ENCODE data around the gene LRRC75B.
"Not testable (repeated sequence)": the region's sequence is repeated elsewhere in the genome, so short reads cannot be mapped to it uniquely, and the experiment has no call there.

LRRC75B gene

DNA sequence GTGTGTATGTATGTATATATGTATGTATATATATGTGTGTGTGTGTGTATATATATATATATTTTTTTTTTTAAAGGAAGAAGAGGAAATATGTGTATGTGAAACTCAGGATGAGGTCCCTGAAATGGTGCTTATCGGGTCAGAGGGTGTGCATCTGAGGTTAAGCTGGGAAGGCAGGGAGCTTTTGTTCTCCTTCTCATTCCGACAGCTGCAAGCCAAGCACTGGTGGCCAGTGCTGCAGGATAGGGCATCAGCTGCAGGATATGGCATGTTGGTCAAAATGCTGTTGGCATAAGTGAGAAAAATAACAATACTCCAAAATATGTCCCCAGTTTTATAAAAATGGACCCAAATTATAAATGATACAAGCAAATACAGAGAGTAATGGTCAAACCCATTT lies 29.6 kb downstream of the LRRC75B start:
- DNase-seq = no peak
- intact Hi-C loops (cut with DNase I) = no loop called here

DNA sequence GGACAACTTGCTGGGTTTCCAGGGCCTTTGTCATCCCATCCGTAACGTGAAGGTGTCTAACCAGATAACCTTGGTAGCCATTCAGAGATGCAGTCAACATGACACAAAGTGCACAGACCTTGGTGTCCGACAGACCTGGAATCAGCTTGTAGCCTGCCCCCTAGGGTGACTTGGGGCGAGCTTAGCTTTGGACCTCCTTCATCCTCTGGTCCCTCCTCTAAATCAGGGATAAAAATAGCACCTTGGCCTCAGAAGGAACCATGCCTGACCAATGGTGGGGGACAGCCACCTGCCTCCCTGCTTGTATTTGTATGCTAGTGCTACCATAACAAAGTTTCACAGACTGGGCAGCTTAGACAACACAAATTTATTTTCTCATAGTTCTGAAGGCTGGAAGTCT lies 33.4 kb downstream of the LRRC75B start:
- DNase-seq = peak in 1 of 10 donors; percentile 5
- intact Hi-C loops (cut with DNase I) = no loop called here

DNA sequence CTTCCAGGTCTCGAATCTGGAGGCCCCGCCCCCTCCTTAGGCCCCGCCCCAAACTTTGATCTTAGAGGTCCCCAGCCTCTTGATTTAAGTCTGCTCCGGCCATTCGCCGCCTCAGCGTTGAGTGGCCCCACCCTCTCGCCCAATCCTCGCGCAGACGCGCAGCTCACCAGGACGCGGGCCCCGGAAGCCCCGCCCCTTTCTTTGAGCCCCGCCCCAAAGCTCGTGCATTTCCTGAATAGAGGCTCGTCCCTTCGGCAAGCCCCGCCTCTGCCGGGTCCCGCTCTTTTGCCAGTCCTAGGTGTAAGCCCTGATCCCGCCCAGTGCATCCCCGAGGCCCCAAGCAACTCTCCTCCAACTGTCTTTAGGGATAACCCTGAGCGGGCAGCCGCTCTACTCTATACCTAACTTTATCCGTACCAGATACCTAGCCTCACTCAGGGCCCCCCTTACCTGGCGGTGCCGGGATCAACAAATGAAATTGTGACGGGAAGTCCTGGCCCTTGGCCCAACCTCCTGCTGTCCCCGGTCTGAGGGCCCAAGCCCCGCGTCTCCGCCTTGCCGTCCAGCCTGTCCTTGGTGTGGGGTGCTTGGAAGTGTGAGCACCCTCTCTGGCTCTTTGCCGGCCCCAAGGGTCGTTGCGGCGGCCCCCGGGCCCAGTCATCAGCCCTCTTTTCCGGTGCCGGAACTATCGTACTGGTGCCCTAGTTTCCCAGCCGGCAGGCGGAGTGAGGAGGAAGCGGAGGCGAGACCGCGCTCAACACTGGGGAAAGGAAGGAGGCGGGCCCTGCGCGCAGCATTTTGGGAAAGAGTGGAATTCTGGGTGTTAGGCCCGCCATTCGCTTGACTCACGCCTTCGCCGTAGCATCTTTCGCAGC lies 37.5 kb downstream of the LRRC75B start, which contains the start of gene SNRPD3:
Gene SNRPD3 (plus strand): TSS at position 835 of the 875 bp plus-strand sequence. CDS start 1,676 bp downstream, outside the sequence.
- intact Hi-C loops (cut with DNase I) = loop anchor here (1.0 to 2.0 kb wide), 2 partner anchors 33 to 285 kb away; partner anchors contain the start of gene SPECC1L
- DNase-seq = peak; percentile 98 to 100 (median 99)

DNA sequence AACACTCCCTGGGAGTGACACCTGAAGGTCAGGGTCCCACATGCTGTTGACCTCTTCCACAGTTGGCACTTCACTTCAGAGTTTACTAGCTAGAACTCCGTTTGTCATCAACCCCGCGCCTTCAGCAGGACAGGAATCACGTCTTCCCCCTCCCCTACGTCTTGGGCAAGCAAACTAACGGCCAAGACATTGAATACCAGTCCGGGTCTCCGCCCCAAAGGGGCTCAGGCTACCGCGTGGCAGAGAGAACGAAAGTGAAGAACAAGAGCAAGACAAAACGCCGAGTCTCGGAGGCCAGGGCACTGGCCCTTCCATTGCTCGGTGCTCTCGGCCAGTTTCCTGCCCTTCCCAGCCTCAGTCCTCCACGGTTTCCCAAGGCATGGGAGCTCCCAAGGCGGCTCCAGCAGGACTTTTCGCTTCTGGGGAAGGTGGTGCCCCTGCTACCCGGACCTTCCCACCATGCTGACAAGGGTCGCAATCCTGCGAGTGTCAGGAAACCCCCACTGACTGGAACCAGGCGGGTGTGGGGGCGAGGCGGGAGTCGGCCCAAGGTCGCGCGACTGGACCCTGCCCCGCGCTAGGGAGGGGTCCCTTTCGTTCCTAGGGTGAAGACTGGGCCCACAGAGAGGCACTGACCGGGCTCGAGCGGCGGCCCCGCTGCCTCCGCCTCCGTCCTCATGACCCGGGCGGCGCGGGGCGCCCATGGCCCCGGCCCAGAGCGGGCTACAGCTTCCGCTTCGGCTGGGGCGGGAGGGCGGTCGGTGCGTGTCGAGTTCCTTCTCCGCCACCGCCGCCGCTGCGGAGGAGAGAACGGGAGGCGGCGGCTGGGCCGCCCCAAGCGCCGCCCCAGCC lies 38.3 kb downstream of the LRRC75B start, which contains the start of gene GUCD1:
Gene GUCD1 (minus strand): TSS at position 826 of the 852 bp plus-strand sequence. CDS start 147 bp downstream, at position 679.
- intact Hi-C loops (cut with DNase I) = loop anchor here (1.0 to 2.0 kb wide), 2 partner anchors 34 to 284 kb away; partner anchors contain the start of gene SPECC1L
- DNase-seq = peak in 1 of 10 donors; percentile 25

DNA sequence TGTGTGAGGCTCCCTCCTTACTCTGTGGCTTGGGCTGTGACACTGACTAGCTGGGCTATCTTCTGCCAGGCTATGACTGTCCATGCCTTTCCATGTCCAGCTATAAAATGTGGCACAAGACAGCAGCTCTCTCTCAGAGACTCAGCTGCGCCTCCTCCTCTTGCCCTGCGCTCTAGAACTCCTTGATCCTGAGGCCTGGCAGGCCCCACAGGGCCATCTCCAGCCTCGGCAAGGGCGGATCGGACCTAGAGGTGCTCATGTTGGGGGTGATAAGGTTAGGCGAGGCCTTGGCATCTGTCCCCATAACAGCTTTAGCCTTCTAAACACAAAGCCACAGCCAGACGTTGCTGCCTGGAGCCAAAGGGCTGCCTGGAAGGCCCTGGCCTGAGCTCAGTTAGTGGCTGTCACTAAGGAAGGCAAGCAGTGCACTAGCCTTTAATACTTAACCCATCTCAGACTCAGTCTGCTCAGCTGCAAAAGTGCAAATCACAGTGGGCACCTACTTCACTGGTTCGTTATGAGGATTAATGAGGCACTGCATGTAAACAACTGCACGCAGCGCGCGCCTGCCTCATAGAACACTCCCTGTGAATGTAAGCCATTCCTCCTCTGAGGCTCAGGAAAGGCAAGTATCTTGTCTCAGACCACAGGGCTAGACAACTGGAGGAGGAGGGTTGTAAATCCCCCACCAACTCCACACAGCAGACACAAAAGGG lies 39.1 kb downstream of the LRRC75B start:
- intact Hi-C loops (cut with DNase I) = loop anchor here (2.0 kb wide), 1 partner anchor 283 kb away; the partner anchor contains the start of gene SPECC1L
- DNase-seq = peak in 1 of 10 donors; percentile 15

DNA sequence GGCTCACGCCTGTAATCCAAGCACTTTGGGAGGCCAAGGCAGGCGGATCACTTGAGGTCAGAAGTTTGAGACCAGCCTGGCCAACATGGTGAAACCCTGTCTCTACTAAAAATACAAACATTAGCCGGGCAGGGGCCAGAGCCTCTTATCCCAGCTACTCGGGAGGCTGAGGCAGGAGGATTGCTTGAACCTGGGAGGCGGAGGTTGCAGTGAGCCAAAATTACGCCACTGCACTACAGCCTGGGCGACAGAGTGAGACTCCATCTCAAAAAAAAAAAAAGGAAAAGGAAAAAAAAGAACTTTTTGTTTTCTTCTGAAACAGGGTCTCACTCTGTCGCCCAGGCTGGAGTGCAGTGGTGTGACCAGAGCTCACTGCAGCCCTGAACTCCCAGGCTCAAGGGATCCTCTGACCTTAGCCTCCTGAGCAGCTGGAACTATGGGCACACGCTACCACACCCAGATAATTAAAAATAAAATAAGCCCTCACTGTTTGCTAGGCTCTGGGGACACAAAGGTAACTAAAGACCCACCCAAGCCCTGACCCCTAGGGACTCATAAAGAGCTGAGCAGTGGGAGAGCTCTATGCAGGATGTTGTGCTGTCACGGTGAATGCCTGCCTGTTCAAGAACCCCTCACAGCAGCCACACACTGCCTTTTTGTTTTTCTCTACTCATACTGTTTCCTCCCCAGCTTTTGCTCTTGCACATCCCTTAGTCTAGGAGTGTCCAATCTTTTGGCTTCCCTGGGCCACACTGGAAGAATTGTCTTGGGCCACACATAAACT lies 40.2 kb downstream of the LRRC75B start:
- intact Hi-C loops (cut with DNase I) = not testable (repeated sequence)
- DNase-seq = peak in 1 of 10 donors; percentile 37

DNA sequence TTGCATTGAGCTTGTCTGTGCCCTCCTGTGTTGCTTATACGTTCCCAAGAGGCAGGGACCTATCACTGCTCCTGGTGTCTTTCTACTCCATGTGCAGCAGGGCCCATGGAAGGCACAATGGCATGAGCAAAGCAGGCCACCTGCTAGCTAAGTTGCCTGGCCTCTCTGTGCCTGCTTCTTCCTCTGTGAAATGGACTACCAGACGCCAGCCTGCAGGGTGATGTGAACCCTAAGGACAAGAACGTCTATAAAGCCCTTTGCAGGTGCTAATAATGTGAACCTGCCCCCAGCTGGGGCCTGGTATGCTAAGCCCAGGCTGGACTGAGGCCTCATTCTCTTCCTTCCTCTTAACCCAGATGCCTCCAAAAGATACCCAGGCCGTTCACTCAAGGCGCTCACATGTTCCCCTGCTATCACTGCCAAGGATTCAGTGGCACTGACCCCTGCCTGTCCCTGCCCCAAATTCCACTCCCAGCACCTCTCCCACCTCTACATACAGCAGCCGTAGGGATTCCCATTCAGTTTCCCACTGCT lies 41.9 kb downstream of the LRRC75B start:
- intact Hi-C loops (cut with DNase I) = no loop called here
- peak in 1 of 10 donors; percentile 5 for DNase-seq

DNA sequence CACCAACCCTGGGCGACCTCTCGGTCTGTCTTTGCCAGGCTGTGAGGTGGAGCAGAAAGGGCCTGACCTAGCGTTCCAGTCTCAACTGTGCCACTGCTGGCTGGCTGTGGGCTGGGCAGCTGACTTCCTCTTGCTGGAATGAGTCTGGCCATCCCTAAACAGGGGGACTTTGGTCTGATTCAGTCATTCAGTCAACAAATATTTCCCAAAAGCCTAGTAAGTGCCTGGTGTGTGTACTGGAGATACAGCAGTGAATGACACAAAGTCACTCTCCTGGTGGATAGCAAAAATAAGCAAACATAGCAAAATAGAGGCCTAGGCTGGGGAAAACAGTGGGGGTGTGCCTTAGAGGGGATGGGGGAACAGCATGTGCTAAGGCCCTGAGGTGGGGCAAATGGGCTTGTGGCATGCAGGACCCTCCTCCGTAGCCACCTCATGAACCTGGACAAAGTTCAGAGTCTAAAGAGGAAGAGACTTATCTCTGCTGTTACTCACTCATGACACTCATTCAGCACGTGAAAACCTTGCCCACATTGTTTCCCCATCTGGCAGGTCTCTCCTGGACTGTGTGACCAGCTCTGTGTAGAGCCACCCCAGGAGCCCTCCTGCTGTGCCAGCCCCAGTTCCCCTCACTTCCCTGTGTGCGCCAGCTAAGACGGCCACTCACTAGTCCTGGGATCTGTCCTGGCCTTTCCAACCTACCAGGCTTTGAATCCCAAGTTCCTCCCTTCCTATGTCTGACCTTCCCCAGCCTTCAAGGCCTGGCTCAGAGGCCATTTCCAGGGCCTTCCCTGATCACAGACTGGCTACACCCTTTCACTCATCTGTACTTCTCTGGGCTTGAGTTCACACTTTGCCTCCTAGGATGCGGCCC lies 42.6 kb downstream of the LRRC75B start:
- no peak for DNase-seq
- intact Hi-C loops (cut with DNase I) = no loop called here

DNA sequence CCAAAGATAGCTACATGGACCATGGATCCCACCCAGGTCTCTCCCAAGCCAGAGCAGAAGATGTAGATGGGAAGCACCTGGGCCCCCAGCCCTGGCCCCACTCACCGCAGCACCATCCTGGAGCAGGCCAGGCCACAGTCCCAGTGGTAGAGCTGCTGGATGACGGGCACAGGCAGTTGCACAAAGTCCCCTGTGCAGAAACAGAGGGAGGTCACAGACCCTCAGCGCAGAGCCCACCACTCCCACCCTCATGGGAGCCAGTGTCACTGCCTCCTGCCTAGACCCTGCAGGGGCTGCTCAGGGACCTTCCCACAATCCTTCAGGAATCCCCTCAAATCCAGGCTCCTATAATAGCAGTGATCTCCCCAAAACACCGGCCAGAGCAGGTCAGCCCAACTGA lies 44.1 kb downstream of the LRRC75B start:
- intact Hi-C loops (cut with DNase I) = no loop called here
- DNase-seq = no peak

DNA sequence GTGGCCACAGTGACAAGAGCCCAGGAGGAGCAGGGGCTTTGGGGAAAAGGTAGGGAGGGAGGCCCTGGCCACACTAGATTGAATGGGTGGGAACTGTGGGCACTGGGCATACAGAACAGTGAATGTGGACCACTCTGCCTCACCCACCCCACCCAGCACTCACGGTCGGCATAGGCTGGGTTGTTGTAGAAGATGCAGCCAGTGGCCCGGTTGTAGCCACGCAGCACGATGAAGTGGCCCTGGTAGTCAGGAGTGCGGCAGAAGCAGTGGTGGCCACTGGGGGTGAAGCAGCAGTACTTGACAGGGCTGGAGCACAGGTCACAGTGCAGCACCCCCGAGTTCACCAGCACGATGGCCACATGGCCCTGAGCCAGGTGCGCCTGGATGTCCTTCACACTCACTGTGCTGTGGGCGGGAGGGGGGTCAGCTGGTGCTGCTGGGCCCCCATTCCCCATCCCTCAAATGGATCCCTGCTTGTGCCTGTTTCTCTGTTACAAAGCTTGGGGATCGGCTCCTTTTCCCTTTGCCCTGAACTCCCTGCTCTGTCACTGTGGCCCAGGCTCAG lies 49.1 kb downstream of the LRRC75B start:
- intact Hi-C loops (cut with DNase I) = no loop called here
- DNase-seq = peak in 1 of 10 donors; percentile 77

DNA sequence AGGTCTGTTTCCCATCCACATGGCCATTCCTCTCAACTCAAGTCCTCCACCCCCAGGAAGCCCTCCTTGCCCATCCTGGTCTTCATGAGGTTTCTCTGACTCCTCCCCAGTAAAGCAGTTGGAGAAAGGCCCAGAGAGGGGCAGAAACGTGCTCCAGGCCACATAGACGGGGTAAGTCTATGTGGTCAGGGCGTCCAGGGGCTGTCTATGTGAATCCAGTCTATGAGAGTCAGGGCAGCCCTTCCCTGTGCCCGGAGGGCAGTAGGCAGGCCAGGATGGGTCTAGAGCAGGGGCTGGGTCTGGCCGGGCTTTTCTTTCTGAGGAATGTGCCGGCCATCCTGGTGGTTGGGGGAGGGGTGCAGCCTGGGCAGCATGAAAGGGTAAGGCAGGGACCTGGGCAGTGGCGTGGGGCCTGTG lies 49.7 kb downstream of the LRRC75B start:
- DNase-seq = peak in 1 of 10 donors; percentile 68

DNA sequence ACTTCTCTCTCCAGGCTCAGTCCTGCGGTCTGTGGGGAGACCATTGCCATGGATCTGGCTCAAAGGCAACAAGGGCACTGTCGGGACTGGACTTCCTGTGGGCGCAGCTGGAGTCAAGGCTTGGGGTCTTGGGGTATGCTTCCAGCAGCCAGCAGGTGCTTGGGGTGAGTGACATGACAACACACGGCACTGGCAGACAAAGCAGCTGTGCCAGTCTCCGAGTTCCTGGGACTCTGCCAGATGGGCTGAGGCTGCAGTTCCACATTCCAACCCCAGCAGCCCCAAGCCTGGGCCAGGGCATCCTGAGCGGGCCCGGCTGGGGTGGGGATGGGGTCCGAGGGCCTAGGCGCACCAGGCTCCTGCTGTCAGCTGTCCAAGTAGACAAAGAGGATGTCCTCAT lies 50.2 kb downstream of the LRRC75B start:
- DNase-seq = peak in 3 of 10 donors; percentile 26 to 64 (median 33)
- intact Hi-C loops (cut with DNase I) = no loop called here

More for the DNA sequence above, 49.7 kb downstream of the LRRC75B start:
- intact Hi-C loops (cut with DNase I) = no loop called here

DNA sequence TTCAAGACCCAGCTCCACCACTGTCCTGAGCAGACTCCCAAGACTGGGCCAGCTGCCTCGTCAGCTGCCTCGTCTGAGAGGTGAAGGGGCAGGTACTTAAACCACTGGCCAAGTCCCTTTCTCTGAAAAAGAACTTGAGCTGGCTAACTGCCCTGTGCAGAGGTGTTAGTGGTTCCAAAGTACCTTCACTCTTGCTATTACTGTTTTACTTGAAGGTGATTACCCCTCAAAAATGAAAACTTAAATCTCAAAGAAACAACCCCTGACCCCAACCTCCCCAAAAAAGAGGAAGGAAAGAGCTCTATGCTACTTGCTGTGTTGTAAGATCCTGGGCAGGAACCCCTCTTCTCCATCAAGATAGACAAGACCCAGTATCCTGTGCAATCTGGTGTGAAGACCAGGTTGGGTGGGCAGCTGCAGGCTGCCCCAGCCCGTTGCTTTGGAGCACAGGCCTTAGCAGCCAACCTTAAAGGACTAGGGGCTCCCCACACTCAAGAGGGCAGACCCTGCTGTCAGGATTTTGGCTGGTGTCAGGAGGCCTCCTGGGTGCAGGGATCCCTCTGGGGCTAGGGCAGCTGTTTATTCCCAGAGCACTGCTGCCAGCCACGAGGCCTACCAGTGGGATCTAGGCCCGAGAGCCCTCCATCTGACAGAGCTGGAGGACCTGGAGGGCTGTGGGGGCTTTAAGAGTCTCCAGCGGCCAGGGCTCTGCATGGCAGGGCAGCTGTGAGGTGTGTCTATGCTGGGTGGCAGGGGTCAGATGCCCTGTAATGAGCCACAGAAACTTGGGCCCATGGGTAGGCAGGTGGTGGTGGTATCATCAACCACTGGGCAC lies 51.0 kb downstream of the LRRC75B start:
- peak in 1 of 10 donors; percentile 42 for DNase-seq
- intact Hi-C loops (cut with DNase I) = no loop called here

DNA sequence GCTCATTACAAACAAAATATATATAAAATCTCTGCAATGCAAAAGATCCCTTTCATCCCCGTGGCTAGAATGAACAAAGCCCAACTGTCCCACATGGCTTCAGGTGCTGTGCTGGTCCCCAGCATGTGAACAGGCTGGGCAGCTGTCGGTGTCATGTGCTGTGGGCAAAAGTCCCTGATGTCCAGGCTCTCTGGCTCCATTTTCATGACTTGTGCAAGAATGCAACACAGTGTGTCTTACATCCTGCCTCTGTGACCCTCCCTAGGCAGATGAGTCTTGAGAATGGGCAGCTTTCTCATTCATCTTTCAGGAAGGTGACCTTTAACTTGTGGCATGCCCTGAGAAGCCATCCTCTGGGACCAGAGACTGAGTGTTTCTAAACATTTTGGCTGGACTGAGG lies 52.4 kb downstream of the LRRC75B start:
- DNase-seq = peak in 1 of 10 donors; percentile 57
- intact Hi-C loops (cut with DNase I) = no loop called here

DNA sequence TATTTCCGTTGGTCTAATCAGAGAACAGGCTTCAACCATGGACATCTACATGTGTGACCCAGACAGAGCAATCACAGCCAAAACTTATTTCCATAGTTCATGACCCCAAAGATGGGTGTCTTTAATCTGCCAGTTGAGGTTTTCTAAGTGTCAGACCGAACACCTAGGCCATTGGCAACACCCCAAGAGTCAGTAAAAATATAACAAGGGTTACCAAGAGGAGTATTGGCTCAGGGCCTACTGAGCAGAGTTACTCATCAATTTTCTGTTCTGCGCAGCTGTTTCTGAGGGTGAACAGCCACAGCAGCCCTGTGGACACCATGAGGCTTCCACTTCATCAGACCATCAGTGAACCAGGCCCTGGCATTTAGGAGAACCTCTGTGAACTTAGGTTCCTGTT lies 56.8 kb downstream of the LRRC75B start:
- no peak for DNase-seq
- intact Hi-C loops (cut with DNase I) = no loop called here
